Right atrium auricular region (tissue), 2 donors: Measurements from ENCODE around the gene PSMB2. TPM values are rescaled to one million over a fixed set of nuclear protein-coding genes. Genes with fewer than 3 reads are reported as not detected.
A peak's percentile ranks its signal among the peaks of the same experiment; 100 is the strongest.
"Not testable (repeated sequence)": the region's sequence is repeated elsewhere in the genome, so short reads cannot be mapped to it uniquely, and the experiment has no call there.

Experiments
- DNase-seq: peaks from one replicate; pipeline ENCODE4 v3.0.0-alpha.2; 2019; ENCODE audit warnings: low spot score
- H3K27ac ChIP-seq, 2 donors: fragments of 200-600 bp; sonication (generic); 1 replicate in 1 of 2; 2 replicates in 1 of 2; pipeline ENCODE4 v1.5.1; 2016 to 2019
- H3K27me3 ChIP-seq, 2 donors: fragments of 200-600 bp; sonication (generic); one replicate each; pipeline versions ENCODE4 v1.5.1 to v1.6.0; 2017 to 2019
- H3K36me3 ChIP-seq: fragments of 200-600 bp; sonication (generic); one replicate; pipeline ENCODE4 v1.5.1; 2016
- H3K4me1 ChIP-seq, 2 donors: fragments of 200-600 bp; sonication (generic); one replicate each; pipeline versions ENCODE4 v1.5.1 to v1.6.0; 2017 to 2019
- H3K4me3 ChIP-seq, 2 donors: fragments of 200-600 bp; sonication (generic); 1 replicate in 1 of 2; 2 replicates in 1 of 2; pipeline ENCODE4 v1.5.1; 2017 to 2019; ENCODE audit warnings: mild to moderate bottlenecking in 1 of 2, moderate library complexity in 1 of 2
- H3K9me3 ChIP-seq, 2 donors: fragments of 200-600 bp; sonication (generic); one replicate each; pipeline ENCODE4 v1.5.1; 2019
- total RNA-seq, 2 donors: library from RNA; depleted of rRNA; stranded (reverse); fragments of >200 nt; gene quantifications; one replicate each; pipeline ENCODE4 v1.1.0, GENCODE V29; 2016
- TF ChIP-seq, protein P1 (sequence below), 2 donors: fragments of 200-600 bp; sonication (generic); IDR thresholded peaks; one replicate each; pipeline ENCODE4 v1.5.1; 2019; ENCODE audit warnings: antibody characterized with exemption in 2 of 2

The PSMB2 gene
- total RNA-seq, 2 donors from 2014 or later = 30.4 to 31.7 TPM

DNA sequence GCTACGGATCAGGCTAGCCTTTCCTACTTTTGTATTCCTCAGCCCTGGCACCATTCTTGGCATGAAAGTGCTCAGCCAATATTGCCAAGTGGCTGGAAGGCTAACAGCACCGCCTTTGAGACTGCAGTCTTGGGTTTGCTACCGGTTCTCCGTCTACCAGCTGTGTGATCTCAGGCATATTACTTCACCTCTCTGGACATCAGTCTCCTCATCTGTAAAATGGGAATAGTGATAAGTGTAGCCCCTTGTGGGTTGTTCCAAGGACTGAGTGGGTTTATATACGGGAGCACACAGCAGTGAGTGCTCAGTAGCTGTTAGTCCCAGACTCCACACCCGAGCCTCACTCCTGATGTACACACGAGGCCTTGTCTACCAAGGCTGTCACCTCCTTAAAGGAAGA lies 54.5 kb downstream of the PSMB2 start:
- Histone ChIP-seq H3K27ac (no peak overlapping the region), H3K9me3 (no peaks in the 10 kb centered on the region), H3K27me3 (no peaks in the 10 kb centered on the region), H3K36me3 (no peaks in the 10 kb centered on the region), H3K4me3 (no peak overlapping the region), H3K4me1 (no peaks in the 10 kb centered on the region)
- DNase-seq = no peak
- TF ChIP-seq, protein P1, sequence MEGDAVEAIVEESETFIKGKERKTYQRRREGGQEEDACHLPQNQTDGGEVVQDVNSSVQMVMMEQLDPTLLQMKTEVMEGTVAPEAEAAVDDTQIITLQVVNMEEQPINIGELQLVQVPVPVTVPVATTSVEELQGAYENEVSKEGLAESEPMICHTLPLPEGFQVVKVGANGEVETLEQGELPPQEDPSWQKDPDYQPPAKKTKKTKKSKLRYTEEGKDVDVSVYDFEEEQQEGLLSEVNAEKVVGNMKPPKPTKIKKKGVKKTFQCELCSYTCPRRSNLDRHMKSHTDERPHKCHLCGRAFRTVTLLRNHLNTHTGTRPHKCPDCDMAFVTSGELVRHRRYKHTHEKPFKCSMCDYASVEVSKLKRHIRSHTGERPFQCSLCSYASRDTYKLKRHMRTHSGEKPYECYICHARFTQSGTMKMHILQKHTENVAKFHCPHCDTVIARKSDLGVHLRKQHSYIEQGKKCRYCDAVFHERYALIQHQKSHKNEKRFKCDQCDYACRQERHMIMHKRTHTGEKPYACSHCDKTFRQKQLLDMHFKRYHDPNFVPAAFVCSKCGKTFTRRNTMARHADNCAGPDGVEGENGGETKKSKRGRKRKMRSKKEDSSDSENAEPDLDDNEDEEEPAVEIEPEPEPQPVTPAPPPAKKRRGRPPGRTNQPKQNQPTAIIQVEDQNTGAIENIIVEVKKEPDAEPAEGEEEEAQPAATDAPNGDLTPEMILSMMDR (IDR thresholded peaks at IDR 0.05) = no peak

GRCh38 chr1:35585805-35586204 lies 55.5 kb downstream of the PSMB2 start:
- H3K9me3 ChIP-seq, H3K27ac ChIP-seq, H3K4me1 ChIP-seq, H3K27me3 ChIP-seq, H3K4me3 ChIP-seq, H3K36me3 ChIP-seq, DNase-seq: not testable (repeated sequence)

DNA sequence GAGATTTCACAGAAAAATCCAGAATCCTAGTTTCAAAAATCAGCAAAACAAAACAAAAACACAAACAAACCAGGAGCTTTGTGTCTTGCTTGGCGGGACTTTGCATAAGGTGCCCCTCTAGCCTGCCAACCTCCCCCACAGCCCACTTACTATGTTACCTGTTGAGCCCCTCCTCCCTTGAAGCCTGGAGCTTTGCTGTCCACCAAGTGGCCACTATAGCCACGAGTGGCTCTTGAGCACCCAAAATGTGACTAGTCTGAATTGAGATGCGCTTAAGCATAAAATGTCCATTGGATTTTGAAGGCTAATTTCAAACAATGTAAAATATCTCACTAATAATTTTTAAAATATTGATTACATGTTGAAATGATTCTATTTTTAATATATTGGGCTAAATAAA lies 56.0 kb downstream of the PSMB2 start:
- no peak overlapping the region for H3K27ac ChIP-seq
- no peak for DNase-seq
- no peaks in the 10 kb centered on the region for H3K9me3 ChIP-seq
- no peaks in the 10 kb centered on the region for H3K4me1 ChIP-seq
- H3K4me3 ChIP-seq = no peak overlapping the region
- TF ChIP-seq, protein P1 (IDR thresholded peaks at IDR 0.05) = no peak
- no peaks in the 10 kb centered on the region for H3K36me3 ChIP-seq
- H3K27me3 ChIP-seq = no peaks in the 10 kb centered on the region

- H3K4me1 ChIP-seq = peaks cover 0 to 19% of the 10 kb centered on the region in 2 donors
- not testable (repeated sequence) for H3K4me3 ChIP-seq, H3K27ac ChIP-seq, H3K36me3 ChIP-seq, DNase-seq, H3K27me3 ChIP-seq, H3K9me3 ChIP-seq
Measured at GRCh38 chr1:35581621-35582020, 59.7 kb downstream of the PSMB2 start.

DNA sequence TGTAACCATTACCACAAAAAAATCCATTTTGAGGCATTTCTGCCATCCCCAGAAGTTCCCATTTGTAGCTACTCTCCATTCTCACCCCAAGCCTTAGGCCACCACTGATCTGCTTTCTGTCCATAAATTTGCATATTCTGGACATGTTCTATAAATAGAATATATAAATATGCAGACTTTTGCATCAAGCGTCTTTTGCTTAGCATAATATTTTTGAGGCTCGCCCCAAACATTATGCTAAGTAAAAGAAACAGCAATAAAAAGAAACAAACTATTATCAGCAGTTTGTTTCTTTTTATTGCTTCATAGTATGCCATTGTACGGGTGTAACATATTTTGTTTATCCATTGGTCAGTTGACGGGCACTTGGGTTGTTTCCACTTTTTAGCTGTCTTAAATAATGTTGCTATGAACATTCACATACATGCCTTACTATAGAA lies 60.4 kb downstream of the PSMB2 start:
- peaks cover 5 to 12% of the 10 kb centered on the region in 2 donors for H3K27me3 ChIP-seq
- H3K9me3 ChIP-seq = no peaks in the 10 kb centered on the region
- DNase-seq = no peak
- TF ChIP-seq, protein P1 (IDR thresholded peaks at IDR 0.05) = no peak
- no peak overlapping the region for H3K4me3 ChIP-seq
- H3K27ac ChIP-seq = no peak overlapping the region
- H3K36me3 ChIP-seq = no peaks in the 10 kb centered on the region
- H3K4me1 ChIP-seq = peaks cover 0 to 20% of the 10 kb centered on the region in 2 donors

DNA sequence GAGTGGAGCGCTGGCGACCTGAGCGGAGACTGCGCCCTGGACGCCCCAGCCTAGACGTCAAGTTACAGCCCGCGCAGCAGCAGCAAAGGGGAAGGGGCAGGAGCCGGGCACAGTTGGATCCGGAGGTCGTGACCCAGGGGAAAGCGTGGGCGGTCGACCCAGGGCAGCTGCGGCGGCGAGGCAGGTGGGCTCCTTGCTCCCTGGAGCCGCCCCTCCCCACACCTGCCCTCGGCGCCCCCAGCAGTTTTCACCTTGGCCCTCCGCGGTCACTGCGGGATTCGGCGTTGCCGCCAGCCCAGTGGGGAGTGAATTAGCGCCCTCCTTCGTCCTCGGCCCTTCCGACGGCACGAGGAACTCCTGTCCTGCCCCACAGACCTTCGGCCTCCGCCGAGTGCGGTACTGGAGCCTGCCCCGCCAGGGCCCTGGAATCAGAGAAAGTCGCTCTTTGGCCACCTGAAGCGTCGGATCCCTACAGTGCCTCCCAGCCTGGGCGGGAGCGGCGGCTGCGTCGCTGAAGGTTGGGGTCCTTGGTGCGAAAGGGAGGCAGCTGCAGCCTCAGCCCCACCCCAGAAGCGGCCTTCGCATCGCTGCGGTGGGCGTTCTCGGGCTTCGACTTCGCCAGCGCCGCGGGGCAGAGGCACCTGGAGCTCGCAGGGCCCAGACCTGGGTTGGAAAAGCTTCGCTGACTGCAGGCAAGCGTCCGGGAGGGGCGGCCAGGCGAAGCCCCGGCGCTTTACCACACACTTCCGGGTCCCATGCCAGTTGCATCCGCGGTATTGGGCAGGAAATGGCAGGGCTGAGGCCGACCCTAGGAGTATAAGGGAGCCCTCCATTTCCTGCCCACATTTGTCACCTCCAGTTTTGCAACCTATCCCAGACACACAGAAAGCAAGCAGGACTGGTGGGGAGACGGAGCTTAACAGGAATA lies 64.0 kb downstream of the PSMB2 start:
- Histone ChIP-seq H3K4me1 (peaks cover 0 to 33% of the 10 kb centered on the region in 2 donors), H3K36me3 (no peaks in the 10 kb centered on the region), H3K9me3 (no peaks in the 10 kb centered on the region), H3K4me3 (peak overlapping the region; percentile 40 to 56), H3K27ac (no peak overlapping the region), H3K27me3 (peaks cover 12 to 16% of the 10 kb centered on the region in 2 donors)
- no peak for DNase-seq
- TF ChIP-seq, protein P1 (IDR thresholded peaks at IDR 0.05) = no peak

- Histone ChIP-seq H3K4me3 (peak overlapping the region; percentile 40 to 56), H3K4me1 (peaks cover 0 to 33% of the 10 kb centered on the region in 2 donors), H3K27me3 (peaks cover 16% of the 10 kb centered on the region in 2 donors)
- not testable (repeated sequence) for H3K36me3 ChIP-seq, H3K27ac ChIP-seq, DNase-seq, H3K9me3 ChIP-seq
Measured at GRCh38 chr1:35576766-35577070, 64.6 kb downstream of the PSMB2 start.
